Measurements from ENCODE around the gene SLC5A1. TPM values are rescaled to one million over a fixed set of nuclear protein-coding genes. Genes with fewer than 3 reads are reported as not detected.

Gene SLC5A1
- total RNA-seq, 1 donor from 2014 or later, result 2.1 TPM

GRCh38 chr22:32066820-32067219 is 23.8 kb downstream of the SLC5A1 start:
- Histone ChIP-seq H3K27me3 (ENCODE audit: control insufficient read depth in 3 of 3, insufficient read depth in 3 of 3, low read length in 3 of 3) (no peaks in the 10 kb centered on the region), H3K9ac (ENCODE audit: low read depth in 1 of 3, low read length in 3 of 3) (no peak overlapping the region), H3K4me1 (ENCODE audit: control insufficient read depth in 3 of 3, insufficient read depth in 3 of 3, low read length in 3 of 3) (no peaks in the 10 kb centered on the region), H3K9me3 (ENCODE audit: control insufficient read depth in 3 of 3, low read length in 3 of 3) (no peaks in the 10 kb centered on the region), H3K36me3 (ENCODE audit: control insufficient read depth in 3 of 3, insufficient read depth in 3 of 3, low read length in 3 of 3) (no peaks in the 10 kb centered on the region), H3K4me3 (ENCODE audit: low read length in 3 of 3) (no peak overlapping the region), H3K27ac (ENCODE audit: low read depth, low read length) (no peak overlapping the region)

- no peaks in the 10 kb centered on the region for H3K27me3 ChIP-seq (ENCODE audit: control insufficient read depth in 3 of 3, insufficient read depth in 3 of 3, low read length in 3 of 3)
- H3K27ac ChIP-seq (ENCODE audit: low read depth, low read length), result no peak overlapping the region
- no peaks in the 10 kb centered on the region for H3K4me1 ChIP-seq (ENCODE audit: control insufficient read depth in 3 of 3, insufficient read depth in 3 of 3, low read length in 3 of 3)
- no peak overlapping the region for H3K4me3 ChIP-seq (ENCODE audit: low read length in 3 of 3)
- no peaks in the 10 kb centered on the region for H3K36me3 ChIP-seq (ENCODE audit: control insufficient read depth in 3 of 3, insufficient read depth in 3 of 3, low read length in 3 of 3)
- H3K9ac ChIP-seq (ENCODE audit: low read depth in 1 of 3, low read length in 3 of 3), result no peak overlapping the region
- H3K9me3 ChIP-seq (ENCODE audit: control insufficient read depth in 3 of 3, low read length in 3 of 3), result no peaks in the 10 kb centered on the region
These were observed 24.6 kb downstream of the SLC5A1 start for GRCh38 chr22:32067613-32068012.

GRCh38 chr22:32069579-32070372 is 26.7 kb downstream of the SLC5A1 start:
- H3K4me3 ChIP-seq (ENCODE audit: low read length in 3 of 3), result no peak overlapping the region
- H3K4me1 ChIP-seq (ENCODE audit: control insufficient read depth in 3 of 3, insufficient read depth in 3 of 3, low read length in 3 of 3), result no peaks in the 10 kb centered on the region
- H3K27me3 ChIP-seq (ENCODE audit: control insufficient read depth in 3 of 3, insufficient read depth in 3 of 3, low read length in 3 of 3), result no peaks in the 10 kb centered on the region
- H3K9ac ChIP-seq (ENCODE audit: low read depth in 1 of 3, low read length in 3 of 3), result no peak overlapping the region
- H3K27ac ChIP-seq (ENCODE audit: low read depth, low read length), result no peak overlapping the region
- H3K36me3 ChIP-seq (ENCODE audit: control insufficient read depth in 3 of 3, insufficient read depth in 3 of 3, low read length in 3 of 3), result no peaks in the 10 kb centered on the region
- no peaks in the 10 kb centered on the region for H3K9me3 ChIP-seq (ENCODE audit: control insufficient read depth in 3 of 3, low read length in 3 of 3)

GRCh38 chr22:32073262-32073661 is 30.2 kb downstream of the SLC5A1 start:
- peaks cover 0 to 5% (median 2%) of the 10 kb centered on the region in 3 donors for H3K27me3 ChIP-seq (ENCODE audit: control insufficient read depth in 3 of 3, insufficient read depth in 3 of 3, low read length in 3 of 3)
- no peaks in the 10 kb centered on the region for H3K4me1 ChIP-seq (ENCODE audit: control insufficient read depth in 3 of 3, insufficient read depth in 3 of 3, low read length in 3 of 3)
- H3K4me3 ChIP-seq (ENCODE audit: low read length in 3 of 3), result no peak overlapping the region
- H3K36me3 ChIP-seq (ENCODE audit: control insufficient read depth in 3 of 3, insufficient read depth in 3 of 3, low read length in 3 of 3), result no peaks in the 10 kb centered on the region
- no peak overlapping the region for H3K9ac ChIP-seq (ENCODE audit: low read depth in 1 of 3, low read length in 3 of 3)
- no peak overlapping the region for H3K27ac ChIP-seq (ENCODE audit: low read depth, low read length)
- H3K9me3 ChIP-seq (ENCODE audit: control insufficient read depth in 3 of 3, low read length in 3 of 3), result no peaks in the 10 kb centered on the region

- no peaks in the 10 kb centered on the region for H3K9me3 ChIP-seq (ENCODE audit: control insufficient read depth in 3 of 3, low read length in 3 of 3)
- H3K36me3 ChIP-seq (ENCODE audit: control insufficient read depth in 3 of 3, insufficient read depth in 3 of 3, low read length in 3 of 3), result no peaks in the 10 kb centered on the region
- peaks cover 0 to 5% (median 2%) of the 10 kb centered on the region in 3 donors for H3K27me3 ChIP-seq (ENCODE audit: control insufficient read depth in 3 of 3, insufficient read depth in 3 of 3, low read length in 3 of 3)
- H3K4me1 ChIP-seq (ENCODE audit: control insufficient read depth in 3 of 3, insufficient read depth in 3 of 3, low read length in 3 of 3), result peaks cover 0 to 2% (median 0%) of the 10 kb centered on the region in 3 donors
- no peak overlapping the region for H3K4me3 ChIP-seq (ENCODE audit: low read length in 3 of 3)
- H3K9ac ChIP-seq (ENCODE audit: low read depth in 1 of 3, low read length in 3 of 3), result no peak overlapping the region
- no peak overlapping the region for H3K27ac ChIP-seq (ENCODE audit: low read depth, low read length)
These were observed 30.8 kb downstream of the SLC5A1 start for GRCh38 chr22:32073823-32074380.

- no peaks in the 10 kb centered on the region for H3K9me3 ChIP-seq (ENCODE audit: control insufficient read depth in 3 of 3, low read length in 3 of 3)
- H3K36me3 ChIP-seq (ENCODE audit: control insufficient read depth in 3 of 3, insufficient read depth in 3 of 3, low read length in 3 of 3), result no peaks in the 10 kb centered on the region
- H3K27ac ChIP-seq (ENCODE audit: low read depth, low read length), result no peak overlapping the region
- peaks cover 0 to 5% (median 2%) of the 10 kb centered on the region in 3 donors for H3K27me3 ChIP-seq (ENCODE audit: control insufficient read depth in 3 of 3, insufficient read depth in 3 of 3, low read length in 3 of 3)
- no peak overlapping the region for H3K9ac ChIP-seq (ENCODE audit: low read depth in 1 of 3, low read length in 3 of 3)
- no peak overlapping the region for H3K4me3 ChIP-seq (ENCODE audit: low read length in 3 of 3)
- peaks cover 0 to 12% (median 3%) of the 10 kb centered on the region in 3 donors for H3K4me1 ChIP-seq (ENCODE audit: control insufficient read depth in 3 of 3, insufficient read depth in 3 of 3, low read length in 3 of 3)
These were observed 33.1 kb downstream of the SLC5A1 start for GRCh38 chr22:32075997-32076760.

- Histone ChIP-seq H3K4me3 (ENCODE audit: low read length in 3 of 3) (no peak overlapping the region), H3K36me3 (ENCODE audit: control insufficient read depth in 3 of 3, insufficient read depth in 3 of 3, low read length in 3 of 3) (no peaks in the 10 kb centered on the region), H3K4me1 (ENCODE audit: control insufficient read depth in 3 of 3, insufficient read depth in 3 of 3, low read length in 3 of 3) (peaks cover 0 to 12% (median 3%) of the 10 kb centered on the region in 3 donors), H3K27ac (ENCODE audit: low read depth, low read length) (no peak overlapping the region), H3K9me3 (ENCODE audit: control insufficient read depth in 3 of 3, low read length in 3 of 3) (no peaks in the 10 kb centered on the region), H3K9ac (ENCODE audit: low read depth in 1 of 3, low read length in 3 of 3) (no peak overlapping the region), H3K27me3 (ENCODE audit: control insufficient read depth in 3 of 3, insufficient read depth in 3 of 3, low read length in 3 of 3) (peaks cover 0 to 5% (median 2%) of the 10 kb centered on the region in 3 donors)
These were observed 33.7 kb downstream of the SLC5A1 start for GRCh38 chr22:32076761-32077084.

- no peak overlapping the region for H3K9ac ChIP-seq (ENCODE audit: low read depth in 1 of 3, low read length in 3 of 3)
- no peak overlapping the region for H3K27ac ChIP-seq (ENCODE audit: low read depth, low read length)
- H3K4me1 ChIP-seq (ENCODE audit: control insufficient read depth in 3 of 3, insufficient read depth in 3 of 3, low read length in 3 of 3), result peaks cover 0 to 12% (median 3%) of the 10 kb centered on the region in 3 donors
These were observed 34.1 kb downstream of the SLC5A1 start for GRCh38 chr22:32077151-32077550.

GRCh38 chr22:32079130-32080089 is 36.3 kb downstream of the SLC5A1 start:
- H3K27me3 ChIP-seq (ENCODE audit: control insufficient read depth in 3 of 3, insufficient read depth in 3 of 3, low read length in 3 of 3), result peaks cover 2 to 5% (median 3%) of the 10 kb centered on the region in 3 donors
- no peak overlapping the region for H3K4me3 ChIP-seq (ENCODE audit: low read length in 3 of 3)
- peaks cover 0 to 12% (median 3%) of the 10 kb centered on the region in 3 donors for H3K4me1 ChIP-seq (ENCODE audit: control insufficient read depth in 3 of 3, insufficient read depth in 3 of 3, low read length in 3 of 3)
- no peaks in the 10 kb centered on the region for H3K9me3 ChIP-seq (ENCODE audit: control insufficient read depth in 3 of 3, low read length in 3 of 3)
- H3K27ac ChIP-seq (ENCODE audit: low read depth, low read length), result no peak overlapping the region
- H3K36me3 ChIP-seq (ENCODE audit: control insufficient read depth in 3 of 3, insufficient read depth in 3 of 3, low read length in 3 of 3), result no peaks in the 10 kb centered on the region
- H3K9ac ChIP-seq (ENCODE audit: low read depth in 1 of 3, low read length in 3 of 3), result no peak overlapping the region

More at GRCh38 chr22:32077151-32077550, 34.1 kb downstream of the SLC5A1 start:
- no peaks in the 10 kb centered on the region for H3K9me3 ChIP-seq (ENCODE audit: control insufficient read depth in 3 of 3, low read length in 3 of 3)
- H3K4me3 ChIP-seq (ENCODE audit: low read length in 3 of 3), result no peak overlapping the region
- H3K36me3 ChIP-seq (ENCODE audit: control insufficient read depth in 3 of 3, insufficient read depth in 3 of 3, low read length in 3 of 3), result no peaks in the 10 kb centered on the region
- H3K27me3 ChIP-seq (ENCODE audit: control insufficient read depth in 3 of 3, insufficient read depth in 3 of 3, low read length in 3 of 3), result peaks cover 0 to 5% (median 2%) of the 10 kb centered on the region in 3 donors

Measured in skeletal muscle tissue (tissue), 4 donors.